Vagina (tissue), 2 donors: ENCODE data around the gene KIF26A. TPM values are rescaled to one million over a fixed set of nuclear protein-coding genes. Genes with fewer than 3 reads are reported as not detected.

Source experiments
- DNase-seq, 2 donors: peaks; one replicate each; pipeline ENCODE4 v3.0.0-alpha.2; 2017; ENCODE audit errors: extremely low spot score in 2 of 2
- H3K27ac ChIP-seq: fragments of 200-600 bp; sonication (generic); one replicate; pipeline ENCODE4 v1.5.1; 2019
- H3K27me3 ChIP-seq: fragments of 200-600 bp; sonication (generic); one replicate; pipeline ENCODE4 v1.5.1; 2019
- H3K36me3 ChIP-seq, 2 donors: fragments of 200-600 bp; sonication (generic); one replicate each; pipeline ENCODE4 v1.5.1; 2017 to 2019
- H3K4me1 ChIP-seq: fragments of 200-600 bp; sonication (generic); one replicate; pipeline ENCODE4 v1.5.1; 2019
- H3K4me3 ChIP-seq, 2 donors: fragments of 200-600 bp; sonication (generic); 1 replicate in 1 of 2; 2 replicates in 1 of 2; pipeline ENCODE4 v1.5.1; 2016 to 2019
- H3K9me3 ChIP-seq: fragments of 200-600 bp; sonication (generic); one replicate; pipeline ENCODE4 v1.5.1; 2019
- POLR2A ChIP-seq, 2 donors: fragments of 450-650 bp; IDR thresholded peaks; one replicate each; pipeline ENCODE4 v1.6.1; 2017; ENCODE audit warnings: antibody characterized with exemption in 2 of 2, mild to moderate bottlenecking in 2 of 2, moderate library complexity in 2 of 2
- POLR2AphosphoS5 ChIP-seq, 2 donors: sonication (generic); formaldehyde crosslinking; IDR thresholded peaks; one replicate each; pipeline ENCODE4 v1.9.0; 2017; ENCODE audit warnings: antibody characterized with exemption in 2 of 2, mild to moderate bottlenecking in 2 of 2, low read depth in 1 of 2; ENCODE audit not compliant: insufficient read depth in 1 of 2
- intact Hi-C: fragments of 100-400 bp; cut with DNase I; formaldehyde crosslinking; loops from one replicate; pipeline ENCODE4 v1.15.1; 2023
- total RNA-seq: library from RNA; depleted of rRNA; stranded (reverse); fragments of >200 nt; gene quantifications from one replicate; pipeline ENCODE4 v1.2.3, GENCODE V29; 2016
- TF ChIP-seq, protein P1 (sequence below), 3 experiments: fragments of 450-650 bp in 2 of 3; fragments of 200-600 bp in 1 of 3; sonication (generic) in 1 of 3; IDR thresholded peaks; one replicate each; pipeline ENCODE4 v1.5.1; 2017 to 2019; ENCODE audit warnings: antibody characterized with exemption in 3 of 3, mild to moderate bottlenecking in 2 of 3, moderate library complexity in 2 of 3

Gene KIF26A
- total RNA-seq, 1 donor from 2014 or later: 2.7 TPM

DNA sequence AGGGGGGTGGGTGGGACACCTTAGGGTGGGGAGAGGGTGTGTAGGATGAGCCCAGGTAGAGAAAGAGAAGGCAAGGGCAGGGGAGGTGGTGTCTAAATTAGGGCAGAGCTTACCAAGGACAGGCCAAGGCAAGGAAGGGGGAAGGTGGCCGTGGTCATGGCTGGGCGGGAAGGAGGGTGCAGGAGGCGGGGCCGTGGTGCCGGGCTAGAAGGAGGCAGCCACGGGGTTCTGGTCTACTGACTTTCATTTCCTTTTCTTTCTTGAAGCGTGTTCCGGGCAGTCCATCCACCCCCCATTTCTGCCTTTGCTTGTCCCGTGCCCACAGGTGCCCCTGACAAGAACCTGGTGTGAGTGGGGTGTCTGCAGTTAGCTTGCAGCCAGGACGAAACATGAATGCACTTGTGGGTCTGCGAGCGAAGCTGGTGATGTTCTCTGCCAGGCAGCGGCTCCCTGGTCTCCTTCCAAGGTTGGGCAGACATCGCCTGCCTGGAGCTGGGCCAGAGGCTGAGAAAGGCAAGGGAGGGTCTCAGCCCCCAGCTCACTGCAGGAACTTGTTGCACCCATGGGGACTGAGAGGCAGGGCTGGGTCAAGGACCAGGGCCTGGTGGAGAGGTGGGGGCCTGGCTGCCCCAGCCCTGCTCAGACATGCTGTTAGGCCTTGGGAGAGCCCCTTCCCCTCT, 58.2 kb downstream of the KIF26A start:
- DNase-seq: no peak
- intact Hi-C loops: no loop called here
- no peak for TF ChIP-seq POLR2A (IDR thresholded peaks at IDR 0.05)
- TF ChIP-seq, protein P1, sequence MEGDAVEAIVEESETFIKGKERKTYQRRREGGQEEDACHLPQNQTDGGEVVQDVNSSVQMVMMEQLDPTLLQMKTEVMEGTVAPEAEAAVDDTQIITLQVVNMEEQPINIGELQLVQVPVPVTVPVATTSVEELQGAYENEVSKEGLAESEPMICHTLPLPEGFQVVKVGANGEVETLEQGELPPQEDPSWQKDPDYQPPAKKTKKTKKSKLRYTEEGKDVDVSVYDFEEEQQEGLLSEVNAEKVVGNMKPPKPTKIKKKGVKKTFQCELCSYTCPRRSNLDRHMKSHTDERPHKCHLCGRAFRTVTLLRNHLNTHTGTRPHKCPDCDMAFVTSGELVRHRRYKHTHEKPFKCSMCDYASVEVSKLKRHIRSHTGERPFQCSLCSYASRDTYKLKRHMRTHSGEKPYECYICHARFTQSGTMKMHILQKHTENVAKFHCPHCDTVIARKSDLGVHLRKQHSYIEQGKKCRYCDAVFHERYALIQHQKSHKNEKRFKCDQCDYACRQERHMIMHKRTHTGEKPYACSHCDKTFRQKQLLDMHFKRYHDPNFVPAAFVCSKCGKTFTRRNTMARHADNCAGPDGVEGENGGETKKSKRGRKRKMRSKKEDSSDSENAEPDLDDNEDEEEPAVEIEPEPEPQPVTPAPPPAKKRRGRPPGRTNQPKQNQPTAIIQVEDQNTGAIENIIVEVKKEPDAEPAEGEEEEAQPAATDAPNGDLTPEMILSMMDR (IDR thresholded peaks at IDR 0.05): no peak
- TF ChIP-seq POLR2AphosphoS5 (IDR thresholded peaks at IDR 0.05; ENCODE audit: insufficient read depth in 1 of 2, low read depth in 1 of 2): no peak
- Histone ChIP-seq H3K27ac (no peak overlapping the region), H3K4me3 (no peak overlapping the region), H3K4me1 (no peaks in the 10 kb centered on the region), H3K27me3 (no peaks in the 10 kb centered on the region), H3K36me3 (no peaks in the 10 kb centered on the region), H3K9me3 (no peaks in the 10 kb centered on the region)

DNA sequence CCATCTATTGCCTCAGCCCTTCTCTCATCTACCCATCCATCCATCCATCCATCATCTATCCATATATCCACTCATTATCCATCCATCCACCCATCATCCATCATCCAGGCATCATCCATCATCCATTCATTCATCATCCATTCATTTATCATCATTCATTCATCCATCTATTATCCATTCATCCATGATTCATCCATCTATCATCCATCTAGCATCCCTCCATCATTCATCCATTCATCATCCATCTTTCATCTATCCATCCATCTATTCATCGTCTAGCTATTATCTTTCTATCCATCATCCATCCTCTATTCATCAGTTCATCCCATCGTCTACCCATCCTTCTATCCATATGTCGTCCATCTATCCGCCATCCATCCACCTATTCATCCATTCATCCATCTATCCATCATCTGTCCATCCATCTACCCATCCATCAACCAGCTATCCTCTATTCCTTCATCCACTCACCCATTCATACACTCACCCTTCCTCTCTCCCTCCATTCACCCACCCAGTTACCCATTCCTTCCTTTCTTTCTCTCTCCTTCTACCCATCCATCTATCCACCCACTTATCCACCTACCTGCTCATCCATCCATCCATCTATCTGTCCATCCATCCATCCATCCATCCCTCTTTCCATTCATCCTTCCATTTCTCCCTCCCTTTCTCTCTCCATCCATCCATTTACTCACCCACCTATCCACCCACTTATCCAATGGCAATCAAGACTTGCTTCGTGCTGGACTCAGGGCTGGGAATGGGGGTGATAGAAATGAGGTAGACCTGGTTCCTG, 59.3 kb downstream of the KIF26A start:
- Histone ChIP-seq H3K4me3 (no peak overlapping the region), H3K9me3 (no peaks in the 10 kb centered on the region), H3K36me3 (no peaks in the 10 kb centered on the region), H3K4me1 (no peaks in the 10 kb centered on the region), H3K27ac (no peak overlapping the region), H3K27me3 (no peaks in the 10 kb centered on the region)
- TF ChIP-seq POLR2A (IDR thresholded peaks at IDR 0.05): no peak
- no peak for TF ChIP-seq POLR2AphosphoS5 (IDR thresholded peaks at IDR 0.05; ENCODE audit: insufficient read depth in 1 of 2, low read depth in 1 of 2)
- TF ChIP-seq, protein P1 (IDR thresholded peaks at IDR 0.05): no peak
- no peak for DNase-seq
- intact Hi-C loops: no loop called here

DNA sequence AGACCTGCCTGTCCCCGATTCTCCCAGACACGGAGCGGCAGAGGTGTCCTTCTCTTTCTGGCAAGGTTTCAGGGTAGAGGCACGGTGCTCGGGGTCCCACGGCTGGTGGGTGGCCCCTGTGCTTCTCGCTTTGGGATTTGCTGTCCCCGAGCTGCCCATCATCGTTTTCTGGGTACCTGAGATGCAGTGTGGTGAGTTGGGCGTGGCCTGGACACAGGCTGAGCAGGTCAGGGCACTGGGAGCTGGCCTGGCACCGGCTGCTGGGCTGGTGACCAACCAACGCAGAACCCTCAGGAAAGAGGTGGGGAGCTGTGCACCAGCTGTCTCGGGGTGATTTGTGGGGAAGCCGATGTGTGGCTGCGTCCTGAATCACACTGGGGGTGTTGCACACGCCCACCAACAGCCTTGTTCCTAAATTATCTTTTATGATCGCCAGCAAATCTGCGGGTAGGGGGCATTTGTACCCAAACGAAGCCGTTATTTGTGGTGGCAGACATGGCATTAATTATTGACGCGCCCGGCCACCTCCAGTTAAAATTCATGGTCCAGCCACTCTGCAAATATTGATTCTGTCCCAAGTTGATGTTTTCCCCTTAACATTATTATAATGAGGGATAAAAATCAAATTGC, 61.0 kb downstream of the KIF26A start:
- Histone ChIP-seq H3K27me3 (no peaks in the 10 kb centered on the region), H3K9me3 (no peaks in the 10 kb centered on the region), H3K4me1 (no peaks in the 10 kb centered on the region), H3K27ac (no peak overlapping the region), H3K36me3 (no peaks in the 10 kb centered on the region), H3K4me3 (no peak overlapping the region)
- intact Hi-C loops: no loop called here
- TF ChIP-seq POLR2A (IDR thresholded peaks at IDR 0.05) (no peak), POLR2AphosphoS5 (IDR thresholded peaks at IDR 0.05; ENCODE audit: insufficient read depth in 1 of 2, low read depth in 1 of 2) (no peak)
- TF ChIP-seq, protein P1 (IDR thresholded peaks at IDR 0.05): no peak
- no peak for DNase-seq

DNA sequence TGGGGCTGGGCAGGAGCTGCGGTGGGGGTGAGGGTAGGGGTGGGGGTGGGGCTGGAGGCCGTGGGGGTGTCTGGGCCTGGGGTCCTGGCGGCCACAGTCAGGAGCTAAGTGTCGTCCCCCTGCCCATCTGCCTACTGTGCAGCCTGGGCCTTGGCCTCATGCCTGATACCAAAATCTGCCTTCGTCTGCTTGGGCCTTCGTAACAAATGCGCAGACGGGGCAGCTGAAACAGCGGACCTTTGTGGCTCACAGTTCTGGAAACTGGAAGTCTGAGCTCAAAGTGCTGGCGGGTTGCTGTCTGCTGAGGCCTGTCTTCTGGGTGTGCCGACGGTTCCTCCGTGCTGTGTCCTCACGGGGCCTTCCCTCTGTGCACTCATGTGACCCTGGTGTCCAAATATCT, 61.7 kb downstream of the KIF26A start:
- no peaks in the 10 kb centered on the region for H3K36me3 ChIP-seq
- H3K27me3 ChIP-seq: no peaks in the 10 kb centered on the region
- DNase-seq: no peak
- H3K27ac ChIP-seq: no peak overlapping the region
- H3K9me3 ChIP-seq: no peaks in the 10 kb centered on the region
- no peak overlapping the region for H3K4me3 ChIP-seq
- intact Hi-C loops: no loop called here
- TF ChIP-seq, protein P1 (IDR thresholded peaks at IDR 0.05): no peak
- no peak for TF ChIP-seq POLR2AphosphoS5 (IDR thresholded peaks at IDR 0.05; ENCODE audit: insufficient read depth in 1 of 2, low read depth in 1 of 2)
- TF ChIP-seq POLR2A (IDR thresholded peaks at IDR 0.05): no peak
- H3K4me1 ChIP-seq: no peaks in the 10 kb centered on the region
